Transverse colon (tissue), 4 donors: Measurements from ENCODE around the gene LDLRAD4. TPM values are rescaled to one million over a fixed set of nuclear protein-coding genes. Genes with fewer than 3 reads are reported as not detected.

Experiments
- DNase-seq: peaks from one replicate; pipeline ENCODE4 v3.0.0-alpha.2; 2019
- H3K27ac ChIP-seq, 4 donors: fragments of 200-600 bp; sonication (generic); 2 replicates each; pipeline ENCODE4 v1.5.1; 2016 to 2018; ENCODE audit warnings: inconsistent platforms in 4 of 4
- H3K27me3 ChIP-seq: fragments of 200-600 bp; sonication (generic); 2 replicates; pipeline ENCODE4 v1.5.1; 2017; ENCODE audit warnings: inconsistent platforms
- H3K36me3 ChIP-seq, 4 donors: fragments of 200-600 bp; sonication (generic); 2 replicates each; pipeline ENCODE4 v1.5.1; 2017 to 2019; ENCODE audit warnings: inconsistent platforms in 4 of 4
- H3K4me1 ChIP-seq, 4 donors: fragments of 200-600 bp; sonication (generic); 2 replicates each; pipeline ENCODE4 v1.5.1; 2017 to 2020; ENCODE audit warnings: inconsistent platforms in 4 of 4
- H3K4me3 ChIP-seq, 4 donors: fragments of 200-600 bp; sonication (generic); 1 replicate in 1 of 4; 2 replicates in 3 of 4; pipeline versions ENCODE4 v1.5.1 to v1.6.1; 2017 to 2019; ENCODE audit warnings: inconsistent platforms in 4 of 4
- H3K9me3 ChIP-seq, 2 donors: fragments of 200-600 bp; sonication (generic); 2 replicates each; pipeline ENCODE4 v1.5.1; 2017 to 2019; ENCODE audit warnings: inconsistent platforms in 2 of 2
- CTCF ChIP-seq, 5 experiments: fragments of 200-600 bp in 3 of 5; fragments of 450-650 bp in 2 of 5; sonication (generic) in 3 of 5; IDR thresholded peaks; 1 replicate in 2 of 5; 2 replicates in 3 of 5; pipeline ENCODE4 v1.5.1; 2016 to 2017; ENCODE audit warnings: antibody characterized with exemption in 5 of 5, inconsistent platforms in 3 of 5, mild to moderate bottlenecking in 2 of 5, moderate library complexity in 1 of 5
- EP300 ChIP-seq: sonication (generic); formaldehyde crosslinking; IDR thresholded peaks from one replicate; pipeline ENCODE4 v1.6.1; 2017; ENCODE audit warnings: antibody characterized with exemption, low read depth
- POLR2A ChIP-seq: fragments of 450-650 bp; IDR thresholded peaks from one replicate; pipeline ENCODE4 v1.6.1; 2016; ENCODE audit warnings: antibody characterized with exemption, mild to moderate bottlenecking, moderate library complexity
- POLR2AphosphoS5 ChIP-seq, 3 donors: sonication (generic); formaldehyde crosslinking; IDR thresholded peaks; one replicate each; pipeline ENCODE4 v1.6.1; 2016; ENCODE audit warnings: antibody characterized with exemption in 3 of 3
- WGBS, 2 donors: methylation state at CpG; one replicate each; pipeline ENCODE4 v1.1.5; 2018; ENCODE audit warnings: low coverage in 1 of 2; 5-methylcytosine and 5-hydroxymethylcytosine counted together
- in situ Hi-C, 4 donors: fragments of 200-750 bp; cut with MboI; loops; one replicate each; pipeline versions ENCODE4 v1.15.0 to v1.15.1; 2017; ENCODE audit warnings: low sequenced_read_pairs in 3 of 4, low pct_ligation_motif_present in 1 of 4, low pct_unique_long_range_greater_than_20kb in 1 of 4
- intact Hi-C: fragments of 100-400 bp; cut with DNase I; formaldehyde crosslinking; loops from one replicate; pipeline ENCODE4 v1.15.1; 2023; ENCODE audit warnings: low total_unique reads
- total RNA-seq, 4 donors: library from RNA; depleted of rRNA; stranded (reverse); fragments of >200 nt; gene quantifications; one replicate each; pipeline ENCODE4 v1.1.0, GENCODE V29; 2016

Gene LDLRAD4
- total RNA-seq, 4 donors from 2014 or later = 34.8 to 277 (median 60.6) TPM

DNA sequence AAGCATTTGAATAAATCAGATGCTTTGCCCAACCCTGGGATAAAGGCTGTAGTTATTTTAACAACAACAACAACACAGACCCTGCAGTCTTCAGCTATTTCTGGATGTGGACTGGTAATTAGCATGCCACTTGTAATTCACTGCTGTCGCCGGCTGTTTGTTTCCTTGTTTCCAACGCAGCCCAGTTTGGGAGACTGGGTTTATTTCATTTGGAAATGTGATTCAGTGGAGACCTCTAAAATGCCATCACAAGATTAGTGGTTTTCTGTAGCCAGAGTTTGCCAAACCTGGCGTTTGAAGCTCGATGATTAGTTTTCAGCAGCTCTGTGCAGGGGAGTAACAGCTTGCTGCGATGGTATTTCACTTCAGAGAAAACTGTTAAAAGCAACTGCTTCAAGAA, 83.5 kb downstream of the LDLRAD4 start:
- 65 to 92% methylated on average over 2 to 6 of the region's 6 CpGs for WGBS, 2 donors
- H3K9me3 ChIP-seq = no peaks in the 10 kb centered on the region
- H3K4me1 ChIP-seq = peaks cover 0 to 13% (median 6%) of the 10 kb centered on the region in 4 donors
- no peak overlapping the region for H3K27ac ChIP-seq
- H3K4me3 ChIP-seq = no peak overlapping the region
- intact Hi-C loops (no loop called here), in situ Hi-C loops (no loop called here)
- H3K36me3 ChIP-seq = no peaks in the 10 kb centered on the region
- H3K27me3 ChIP-seq = no peaks in the 10 kb centered on the region
- DNase-seq = no peak
- TF ChIP-seq POLR2AphosphoS5 (IDR thresholded peaks at IDR 0.05) = no peak
- TF ChIP-seq EP300 = no peak
- TF ChIP-seq CTCF (IDR thresholded peaks at IDR 0.05) = no peak
- no peak for TF ChIP-seq POLR2A

DNA sequence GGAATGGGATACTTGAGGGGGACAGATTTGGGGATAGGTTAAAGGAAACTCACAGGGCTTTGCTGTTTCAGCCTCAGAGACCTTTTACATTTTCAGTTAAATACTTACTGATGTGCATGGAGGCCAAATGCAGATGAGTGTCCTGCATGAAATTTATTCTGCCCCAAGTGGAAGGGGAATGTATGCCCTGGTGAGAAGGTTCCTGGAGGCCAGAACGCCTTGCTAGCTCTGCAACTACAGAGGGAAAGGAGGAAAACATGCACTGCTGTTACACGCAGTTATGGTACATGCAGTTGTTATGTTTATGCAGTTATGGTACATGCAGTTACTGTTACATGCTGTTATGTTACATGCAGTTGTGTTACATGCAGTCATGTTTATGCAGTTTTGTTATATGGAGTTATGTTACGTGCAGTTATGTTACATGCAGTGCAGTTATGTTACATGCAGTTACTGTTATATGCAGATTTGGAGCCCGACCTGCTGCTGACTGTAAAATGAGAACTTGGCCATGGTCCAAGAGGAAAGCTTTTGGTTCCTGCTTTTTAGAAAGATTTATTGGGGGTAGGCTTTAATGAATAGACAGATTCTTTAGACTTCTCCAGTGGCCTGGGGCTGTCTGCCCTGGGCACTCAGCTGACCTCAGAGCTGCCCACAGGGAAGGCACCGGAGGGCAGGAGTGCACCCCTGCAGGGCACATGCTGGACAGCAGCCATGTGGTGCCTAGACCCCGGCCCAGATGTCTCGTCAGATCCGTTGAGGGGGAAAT, 84.1 kb downstream of the LDLRAD4 start:
- in situ Hi-C loops = no loop called here
- Histone ChIP-seq H3K4me1 (peaks cover 0 to 13% (median 6%) of the 10 kb centered on the region in 4 donors), H3K4me3 (no peak overlapping the region), H3K27me3 (no peaks in the 10 kb centered on the region), H3K36me3 (no peaks in the 10 kb centered on the region), H3K27ac (no peak overlapping the region), H3K9me3 (no peaks in the 10 kb centered on the region)
- intact Hi-C loops = no loop called here
- no peak for DNase-seq
- 31 to 51% methylated on average over 2 to 8 of the region's 8 CpGs for WGBS, 2 donors
- TF ChIP-seq CTCF (IDR thresholded peaks at IDR 0.05) (no peak), POLR2AphosphoS5 (IDR thresholded peaks at IDR 0.05) (no peak), EP300 (no peak), POLR2A (no peak)

DNA sequence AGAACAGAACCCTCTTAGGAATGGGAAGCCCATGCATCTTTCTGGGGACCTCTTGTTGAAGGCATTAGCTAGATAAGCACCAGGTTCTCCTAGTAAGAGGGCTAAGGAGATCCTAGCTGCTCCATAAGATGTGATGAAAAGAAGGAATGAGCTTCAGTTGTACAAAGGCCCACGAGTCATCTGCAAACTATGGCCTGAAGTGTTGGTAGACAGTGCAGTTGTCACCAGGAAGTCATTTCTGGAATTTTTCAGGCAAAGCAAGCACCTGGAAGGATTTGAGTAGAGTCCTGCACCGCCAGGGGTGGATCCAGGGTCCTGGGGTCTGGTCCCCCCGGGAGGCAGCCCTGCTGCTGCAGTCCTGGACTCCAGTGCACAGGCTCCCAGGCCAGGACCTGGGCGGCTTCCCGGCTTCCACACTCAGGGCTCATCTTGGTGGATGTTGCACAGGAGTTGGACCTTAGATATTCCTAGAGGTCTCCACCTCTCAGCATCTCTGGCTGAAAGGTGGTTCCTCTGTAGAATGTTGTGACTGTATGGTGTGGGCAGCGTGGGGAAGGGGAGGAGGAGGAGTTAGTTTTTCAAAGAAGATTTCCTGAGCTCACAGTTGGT, 85.3 kb downstream of the LDLRAD4 start:
- Histone ChIP-seq H3K4me1 (peaks cover 0 to 13% (median 6%) of the 10 kb centered on the region in 4 donors), H3K4me3 (no peak overlapping the region), H3K36me3 (no peaks in the 10 kb centered on the region), H3K9me3 (no peaks in the 10 kb centered on the region), H3K27me3 (no peaks in the 10 kb centered on the region), H3K27ac (no peak overlapping the region)
- 81 to 100% methylated on average over 2 to 4 of the region's 6 CpGs for WGBS, 2 donors
- TF ChIP-seq POLR2A = no peak
- no peak for TF ChIP-seq EP300
- TF ChIP-seq POLR2AphosphoS5 (IDR thresholded peaks at IDR 0.05) = no peak
- no peak for TF ChIP-seq CTCF (IDR thresholded peaks at IDR 0.05)
- in situ Hi-C loops = no loop called here
- intact Hi-C loops = no loop called here
- no peak for DNase-seq

- no peak for DNase-seq
- Histone ChIP-seq H3K36me3 (no peaks in the 10 kb centered on the region), H3K4me1 (peaks cover 0 to 13% (median 6%) of the 10 kb centered on the region in 4 donors), H3K9me3 (no peaks in the 10 kb centered on the region), H3K27me3 (no peaks in the 10 kb centered on the region), H3K27ac (no peak overlapping the region), H3K4me3 (no peak overlapping the region)
- TF ChIP-seq POLR2AphosphoS5 (IDR thresholded peaks at IDR 0.05) (no peak), CTCF (IDR thresholded peaks at IDR 0.05) (no peak), EP300 (no peak), POLR2A (no peak)
- WGBS, 2 donors = 80 to 84% methylated on average over 3 of the region's 3 CpGs
- in situ Hi-C loops = no loop called here
- intact Hi-C loops = no loop called here
Observed at GRCh38 chr18:13305301-13305700, 86.7 kb downstream of the LDLRAD4 start.
